H9 (cell line): Measurements from ENCODE around the gene SLC6A19. TPM values are rescaled to one million over a fixed set of nuclear protein-coding genes. Genes with fewer than 3 reads are reported as not detected.

Source experiments
- DNase-seq: peaks from one replicate; pipeline ENCODE4 v3.0.0-alpha.2; 2017
- H2AFZ ChIP-seq: one replicate; pipeline ENCODE4 v1.6.1; 2013; ENCODE audit warnings: mild to moderate bottlenecking, low read length, control low read depth, moderate library complexity
- H2AK5ac ChIP-seq: 2 replicates; pipeline ENCODE4 v1.6.1; 2013; ENCODE audit warnings: low read length, control low read depth, mixed read lengths; ENCODE audit not compliant: insufficient read length
- H2BK120ac ChIP-seq: one replicate; pipeline ENCODE4 v1.6.1; 2013; ENCODE audit warnings: low read depth, mild to moderate bottlenecking, low read length, control low read depth, inconsistent platforms; ENCODE audit not compliant: poor library complexity, severe bottlenecking
- H2BK12ac ChIP-seq: 2 replicates; pipeline ENCODE4 v1.6.1; 2013; ENCODE audit warnings: low read length, control low read depth, mixed read lengths, low read depth; ENCODE audit not compliant: insufficient read length
- H2BK15ac ChIP-seq: 2 replicates; pipeline ENCODE4 v1.6.1; 2013; ENCODE audit warnings: low read depth, low read length, control low read depth
- H2BK20ac ChIP-seq: one replicate; pipeline ENCODE4 v1.6.1; 2013; ENCODE audit warnings: low read depth, mild to moderate bottlenecking, low read length, control low read depth, inconsistent platforms; ENCODE audit not compliant: poor library complexity, severe bottlenecking
- H2BK5ac ChIP-seq: 2 replicates; pipeline ENCODE4 v1.6.1; 2013; ENCODE audit warnings: low read length, control low read depth, mixed read lengths; ENCODE audit not compliant: insufficient read length
- H3K14ac ChIP-seq: 2 replicates; pipeline ENCODE4 v1.6.1; 2013; ENCODE audit warnings: low read length, control low read depth; ENCODE audit not compliant: insufficient read depth
- H3K18ac ChIP-seq: 2 replicates; pipeline ENCODE4 v1.6.1; 2013; ENCODE audit warnings: low read depth, mild to moderate bottlenecking, mixed read lengths, low read length, control low read depth; ENCODE audit not compliant: insufficient read length
- H3K23ac ChIP-seq: 2 replicates; pipeline ENCODE4 v1.6.1; 2013; ENCODE audit warnings: low read length, control low read depth, mixed read lengths, low read depth; ENCODE audit not compliant: insufficient read length
- H3K23me2 ChIP-seq: 2 replicates; pipeline ENCODE4 v1.6.1; 2013; ENCODE audit warnings: low read depth, mild to moderate bottlenecking, mixed read lengths, low read length, control low read depth; ENCODE audit not compliant: insufficient read length, poor library complexity, severe bottlenecking
- H3K27ac ChIP-seq: 2 replicates; pipeline ENCODE4 v1.5.1; 2013; ENCODE audit warnings: low read length, control low read depth, mixed read lengths, low read depth; ENCODE audit not compliant: insufficient read length
- H3K27me3 ChIP-seq: 2 replicates; pipeline ENCODE4 v1.6.1; 2013; ENCODE audit warnings: low read length, control low read depth, inconsistent platforms; ENCODE audit not compliant: insufficient read depth
- H3K4ac ChIP-seq: 2 replicates; pipeline ENCODE4 v1.6.1; 2013; ENCODE audit warnings: low read depth, mild to moderate bottlenecking, control low read depth, inconsistent platforms, low read length, moderate library complexity
- H3K4me1 ChIP-seq: 2 replicates; pipeline ENCODE4 v1.6.1; 2013; ENCODE audit warnings: low read length, control low read depth, inconsistent platforms; ENCODE audit not compliant: insufficient read depth
- H3K4me2 ChIP-seq: 2 replicates; pipeline ENCODE4 v1.6.1; 2013; ENCODE audit warnings: low read length, control low read depth, mixed read lengths; ENCODE audit not compliant: insufficient read length, insufficient read depth
- H3K56ac ChIP-seq: 2 replicates; pipeline ENCODE4 v1.6.1; 2013; ENCODE audit warnings: low read depth, mild to moderate bottlenecking, mixed read lengths, low read length, control low read depth; ENCODE audit not compliant: insufficient read length
- H3K79me1 ChIP-seq: 2 replicates; pipeline ENCODE4 v1.6.1; 2013; ENCODE audit warnings: low read depth, mild to moderate bottlenecking, moderate library complexity, low read length, control low read depth, inconsistent platforms; ENCODE audit not compliant: insufficient read depth, poor library complexity, severe bottlenecking
- H3K79me2 ChIP-seq: 2 replicates; pipeline ENCODE4 v1.6.1; 2013; ENCODE audit warnings: low read length, control low read depth, inconsistent platforms; ENCODE audit not compliant: insufficient read depth
- H3K9ac ChIP-seq: 2 replicates; pipeline ENCODE4 v1.6.1; 2013; ENCODE audit warnings: low read length, control low read depth, mixed read lengths; ENCODE audit not compliant: insufficient read length; ENCODE audit errors: extremely low read depth
- H3K9me3 ChIP-seq: one replicate; pipeline ENCODE4 v1.6.1; 2013; ENCODE audit warnings: low read depth, low read length, inconsistent platforms; ENCODE audit not compliant: control insufficient read depth
- H3T11ph ChIP-seq: one replicate; pipeline ENCODE4 v1.6.1; 2013; ENCODE audit warnings: mild to moderate bottlenecking, low read length, control low read depth, inconsistent platforms
- H4K20me1 ChIP-seq: one replicate; pipeline ENCODE4 v1.6.1; 2013; ENCODE audit not compliant: control insufficient read depth, insufficient read length, insufficient read depth
- H4K5ac ChIP-seq: 2 replicates; pipeline ENCODE4 v1.6.1; 2013; ENCODE audit warnings: low read depth, mild to moderate bottlenecking, mixed read lengths, low read length, control low read depth; ENCODE audit not compliant: insufficient read length
- H4K8ac ChIP-seq: replicated peaks from 2 replicates; pipeline ENCODE4 v1.6.1; 2013; ENCODE audit warnings: low read length, control low read depth, mixed read lengths, low read depth; ENCODE audit not compliant: insufficient read length
- H4K91ac ChIP-seq: 2 replicates; pipeline ENCODE4 v1.6.1; 2013; ENCODE audit warnings: low read depth, mild to moderate bottlenecking, moderate library complexity, mixed read lengths, low read length, control low read depth; ENCODE audit not compliant: insufficient read length
- H3K27ac Mint-ChIP-seq, 3 experiments: 2 replicates in 2 of 3; 3 replicates in 1 of 3; pipeline ENCODE4 v1.8.0; 2020 to 2021; ENCODE audit warnings: mixed read lengths in 3 of 3, mild to moderate bottlenecking in 1 of 3, moderate library complexity in 1 of 3
- H3K27me3 Mint-ChIP-seq: 2 replicates; pipeline ENCODE4 v1.8.0; 2021; ENCODE audit warnings: low read depth, mild to moderate bottlenecking, moderate library complexity, mixed read lengths
- H3K36me3 Mint-ChIP-seq, 3 experiments: 2 replicates in 2 of 3; 3 replicates in 1 of 3; pipeline ENCODE4 v1.8.0; 2020 to 2021; ENCODE audit warnings: low read depth in 3 of 3, mixed read lengths in 3 of 3; ENCODE audit not compliant: insufficient read depth in 1 of 3
- H3K4me1 Mint-ChIP-seq, 2 experiments: 2 replicates each; pipeline ENCODE4 v1.8.0; 2020; ENCODE audit warnings: mixed read lengths in 2 of 2
- H3K4me3 Mint-ChIP-seq, 2 experiments: 2 replicates in 1 of 2; 3 replicates in 1 of 2; pipeline ENCODE4 v1.8.0; 2020 to 2021; ENCODE audit warnings: mild to moderate bottlenecking in 2 of 2, mixed read lengths in 2 of 2, moderate library complexity in 1 of 2
- H3K9me3 Mint-ChIP-seq, 2 experiments: 2 replicates in 1 of 2; 3 replicates in 1 of 2; pipeline ENCODE4 v1.8.0; 2020; ENCODE audit warnings: mild to moderate bottlenecking in 2 of 2, mixed read lengths in 2 of 2, moderate library complexity in 1 of 2
- WGBS: extraction: QIAGEN DNeasy Blood & Tissue Kit; methylation state at CpG from one replicate; pipeline ENCODE4 v1.1.7; 2013; ENCODE audit warnings: missing lambda C conversion rate, low lambda C conversion rate, mixed read lengths; ENCODE audit not compliant: insufficient read length; ENCODE audit errors: extremely low coverage; 5-methylcytosine and 5-hydroxymethylcytosine counted together
- total RNA-seq: library from RNA; stranded (reverse); gene quantifications from 2 replicates; pipeline ENCODE4 v1.2.1, GENCODE V29; 2021
- TF ChIP-seq, protein P1 (sequence below): fragments of 200-600 bp; sonication (generic); conservative IDR thresholded peaks from 3 replicates; pipeline ENCODE4 v1.8.0; 2021; ENCODE audit warnings: antibody characterized with exemption, mild to moderate bottlenecking

Gene SLC6A19
- total RNA-seq, 1 experiment from 2014 or later = not detected

DNA sequence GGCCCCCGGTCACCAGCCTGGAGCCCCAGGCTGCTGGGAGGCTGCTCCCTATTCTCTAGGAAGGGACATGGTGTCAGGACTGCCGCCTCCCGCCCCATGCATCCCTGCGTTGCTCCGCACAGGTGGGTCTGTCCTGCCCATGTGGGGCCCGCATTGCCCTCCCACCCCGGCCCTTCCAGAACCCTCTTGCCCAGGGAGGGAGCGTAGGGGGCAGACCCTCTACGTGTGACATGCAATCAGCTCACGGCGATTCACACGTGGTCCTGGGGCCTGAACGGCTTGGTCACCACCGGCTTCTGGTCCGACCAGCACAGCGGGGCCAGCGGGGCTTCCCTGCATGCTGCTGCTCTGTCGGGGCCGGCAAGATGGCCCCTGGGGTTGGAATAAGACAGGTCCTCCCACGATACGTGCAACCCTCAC, 9.4 kb downstream of the SLC6A19 start:
- H2BK120ac ChIP-seq = no peak overlapping the region
- H4K8ac ChIP-seq = no peak overlapping the region
- peaks cover 0 to 6% of the 10 kb centered on the region in 2 experiments; a peak in 3 of 5 replicates for H3K9me3 Mint-ChIP-seq
- no peak overlapping the region for H3T11ph ChIP-seq
- no peak overlapping the region for H3K14ac ChIP-seq
- H3K4me2 ChIP-seq = no peak overlapping the region
- no peak for DNase-seq
- H3K18ac ChIP-seq = no peak overlapping the region
- no peak overlapping the region for H3K27ac Mint-ChIP-seq
- no peaks in the 10 kb centered on the region for H3K9me3 ChIP-seq
- H3K27me3 ChIP-seq = no peaks in the 10 kb centered on the region
- peaks cover 6% of the 10 kb centered on the region for H3K27me3 Mint-ChIP-seq
- no peak overlapping the region for H2BK20ac ChIP-seq
- H4K91ac ChIP-seq = no peak overlapping the region
- TF ChIP-seq, protein P1, sequence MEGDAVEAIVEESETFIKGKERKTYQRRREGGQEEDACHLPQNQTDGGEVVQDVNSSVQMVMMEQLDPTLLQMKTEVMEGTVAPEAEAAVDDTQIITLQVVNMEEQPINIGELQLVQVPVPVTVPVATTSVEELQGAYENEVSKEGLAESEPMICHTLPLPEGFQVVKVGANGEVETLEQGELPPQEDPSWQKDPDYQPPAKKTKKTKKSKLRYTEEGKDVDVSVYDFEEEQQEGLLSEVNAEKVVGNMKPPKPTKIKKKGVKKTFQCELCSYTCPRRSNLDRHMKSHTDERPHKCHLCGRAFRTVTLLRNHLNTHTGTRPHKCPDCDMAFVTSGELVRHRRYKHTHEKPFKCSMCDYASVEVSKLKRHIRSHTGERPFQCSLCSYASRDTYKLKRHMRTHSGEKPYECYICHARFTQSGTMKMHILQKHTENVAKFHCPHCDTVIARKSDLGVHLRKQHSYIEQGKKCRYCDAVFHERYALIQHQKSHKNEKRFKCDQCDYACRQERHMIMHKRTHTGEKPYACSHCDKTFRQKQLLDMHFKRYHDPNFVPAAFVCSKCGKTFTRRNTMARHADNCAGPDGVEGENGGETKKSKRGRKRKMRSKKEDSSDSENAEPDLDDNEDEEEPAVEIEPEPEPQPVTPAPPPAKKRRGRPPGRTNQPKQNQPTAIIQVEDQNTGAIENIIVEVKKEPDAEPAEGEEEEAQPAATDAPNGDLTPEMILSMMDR = no peak
- H3K9ac ChIP-seq = no peak overlapping the region
- H3K27ac ChIP-seq = no peak overlapping the region
- H3K56ac ChIP-seq = no peak overlapping the region
- H3K4me1 ChIP-seq = no peaks in the 10 kb centered on the region
- no peak overlapping the region for H3K4ac ChIP-seq
- no peak overlapping the region for H2BK12ac ChIP-seq
- H3K23ac ChIP-seq = no peak overlapping the region
- no peak overlapping the region for H2AFZ ChIP-seq
- no peak overlapping the region for H3K4me3 Mint-ChIP-seq
- H2BK5ac ChIP-seq = no peak overlapping the region
- H4K20me1 ChIP-seq = peaks cover 3% of the 10 kb centered on the region
- no peak overlapping the region for H2AK5ac ChIP-seq
- H3K79me1 ChIP-seq = no peaks in the 10 kb centered on the region
- no peak overlapping the region for H2BK15ac ChIP-seq
- H4K5ac ChIP-seq = no peak overlapping the region
- H3K36me3 Mint-ChIP-seq = no peaks in the 10 kb centered on the region
- no peaks in the 10 kb centered on the region for H3K23me2 ChIP-seq
- no CpG with 5 or more reads among the region's 21 CpGs for WGBS
- peaks cover 0 to 4% of the 10 kb centered on the region in 2 experiments; a peak in 2 of 4 replicates for H3K4me1 Mint-ChIP-seq
- no peaks in the 10 kb centered on the region for H3K79me2 ChIP-seq
